Astrocyte (in vitro differentiated cells and primary cell): Measurements from ENCODE around the gene PET100. TPM values are rescaled to one million over a fixed set of nuclear protein-coding genes. Genes with fewer than 3 reads are reported as not detected.

Experiments
- DNase-seq: peaks from one replicate; pipeline ENCODE4 v3.0.0-alpha.2; 2010; ENCODE audit warnings: low read depth
- FAIRE-seq: peaks from 2 replicates; lab custom pipeline; 2011; peaks lifted over from hg19 to GRCh38; lab: Jason Lieb, UNC
- H2AFZ ChIP-seq: 2 replicates; pipeline ENCODE4 v1.6.0; 2012; ENCODE audit warnings: low read depth, low read length, inconsistent platforms
- H3K27ac ChIP-seq: 2 replicates; pipeline ENCODE4 v1.5.1; 2011; ENCODE audit warnings: low read depth, low read length, inconsistent platforms
- H3K27me3 ChIP-seq: 2 replicates; pipeline ENCODE4 v1.6.0; 2011; ENCODE audit warnings: low read length, inconsistent platforms; ENCODE audit not compliant: insufficient read depth
- H3K36me3 ChIP-seq: 2 replicates; pipeline ENCODE4 v1.5.1; 2011; ENCODE audit warnings: low read length, inconsistent platforms; ENCODE audit not compliant: insufficient read depth
- H3K4me1 ChIP-seq: 2 replicates; pipeline ENCODE4 v1.5.1; 2011; ENCODE audit warnings: low read length, inconsistent platforms; ENCODE audit not compliant: insufficient read depth
- H3K4me2 ChIP-seq: 2 replicates; pipeline ENCODE4 v1.6.0; 2012; ENCODE audit warnings: low read length, inconsistent platforms
- H3K4me3 ChIP-seq: 2 replicates; pipeline ENCODE4 v1.5.1; 2011; ENCODE audit warnings: low read depth, mild to moderate bottlenecking, low read length, inconsistent platforms; ENCODE audit not compliant: insufficient read depth
- H3K79me2 ChIP-seq: 2 replicates; pipeline ENCODE4 v1.6.0; 2012; ENCODE audit warnings: mild to moderate bottlenecking, low read length, inconsistent platforms; ENCODE audit not compliant: insufficient read depth
- H3K9ac ChIP-seq: 2 replicates; pipeline ENCODE4 v1.6.0; 2012; ENCODE audit warnings: mild to moderate bottlenecking, low read length, inconsistent platforms
- H3K9me3 ChIP-seq: 2 replicates; pipeline ENCODE4 v1.5.1; 2012; ENCODE audit warnings: low read depth, mild to moderate bottlenecking, low read length, inconsistent platforms; ENCODE audit not compliant: insufficient read depth
- H4K20me1 ChIP-seq: 2 replicates; pipeline ENCODE4 v1.6.0; 2012; ENCODE audit warnings: low read length, inconsistent platforms; ENCODE audit not compliant: insufficient read depth
- H3K27ac Mint-ChIP-seq: one replicate; pipeline ENCODE4 v1.8.0; 2021; ENCODE audit warnings: mild to moderate bottlenecking, mixed read lengths; ENCODE audit not compliant: unreplicated experiment
- H3K27me3 Mint-ChIP-seq: one replicate; pipeline ENCODE4 v1.8.0; 2021; ENCODE audit warnings: low read depth, mixed read lengths; ENCODE audit not compliant: unreplicated experiment
- H3K36me3 Mint-ChIP-seq: one replicate; pipeline ENCODE4 v1.8.0; 2021; ENCODE audit warnings: low read depth, mixed read lengths; ENCODE audit not compliant: unreplicated experiment
- H3K4me1 Mint-ChIP-seq: one replicate; pipeline ENCODE4 v1.8.0; 2021; ENCODE audit warnings: low read depth, mixed read lengths; ENCODE audit not compliant: unreplicated experiment
- H3K4me3 Mint-ChIP-seq: one replicate; pipeline ENCODE4 v1.8.0; 2021; ENCODE audit warnings: mild to moderate bottlenecking, moderate library complexity, mixed read lengths; ENCODE audit not compliant: unreplicated experiment
- H3K9me3 Mint-ChIP-seq: one replicate; pipeline ENCODE4 v1.8.0; 2021; ENCODE audit warnings: mild to moderate bottlenecking, mixed read lengths; ENCODE audit not compliant: unreplicated experiment
- EZH2 ChIP-seq: IDR thresholded peaks from 2 replicates; pipeline ENCODE4 v1.6.1; 2012; ENCODE audit warnings: mild to moderate bottlenecking, low read length, inconsistent platforms; ENCODE audit not compliant: insufficient read depth
- total RNA-seq: library from RNA; stranded (reverse); gene quantifications from 2 replicates; pipeline ENCODE4 v1.2.1, GENCODE V29; 2021
- TF ChIP-seq, protein P1 (sequence below): IDR thresholded peaks from 2 replicates; pipeline ENCODE4 v1.5.1; 2011; ENCODE audit warnings: low read depth, mild to moderate bottlenecking, inconsistent platforms, low read length, moderate library complexity; ENCODE audit not compliant: insufficient read depth

PET100 gene
- total RNA-seq, 1 donor from 2014 or later: 95.8 TPM

DNA sequence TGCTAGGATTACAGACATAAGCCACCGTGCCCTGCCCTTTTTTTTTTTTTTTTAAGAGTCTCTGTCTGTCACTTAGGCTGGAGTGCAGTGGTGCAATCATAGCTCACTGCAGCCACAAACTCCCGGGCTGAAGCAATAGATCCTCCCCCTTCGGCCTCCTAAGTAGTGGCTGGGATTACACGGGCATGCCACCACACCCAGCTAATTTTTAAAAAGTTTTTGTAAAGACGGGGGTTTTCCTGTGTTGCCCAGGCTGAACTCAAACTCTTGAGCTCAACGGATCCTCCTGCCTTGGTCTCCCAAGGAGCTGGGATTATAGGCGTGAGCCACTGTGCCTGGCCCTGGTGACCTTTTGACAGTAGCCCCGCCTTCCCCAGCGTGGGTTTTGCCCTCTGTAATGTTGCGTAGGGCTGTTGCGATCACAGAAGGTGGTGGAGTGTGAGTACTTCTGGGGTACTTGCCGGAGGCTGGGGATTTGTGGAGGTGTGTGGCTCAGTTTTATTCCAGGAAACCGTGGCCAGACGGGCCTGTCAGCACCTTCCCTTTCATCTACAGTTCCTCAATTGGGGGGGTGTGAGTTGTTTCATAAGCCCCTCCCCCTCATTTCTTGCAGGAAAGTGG, 27.6 kb downstream of the PET100 start:
- no peak for DNase-seq
- no peaks in the 10 kb centered on the region for H3K9me3 Mint-ChIP-seq
- H3K27me3 ChIP-seq: peaks cover 2% of the 10 kb centered on the region
- FAIRE-seq: no peak
- no peak overlapping the region for H3K4me2 ChIP-seq
- H3K36me3 Mint-ChIP-seq: no peaks in the 10 kb centered on the region
- H3K9me3 ChIP-seq: no peaks in the 10 kb centered on the region
- TF ChIP-seq EZH2: no peak
- TF ChIP-seq, protein P1, sequence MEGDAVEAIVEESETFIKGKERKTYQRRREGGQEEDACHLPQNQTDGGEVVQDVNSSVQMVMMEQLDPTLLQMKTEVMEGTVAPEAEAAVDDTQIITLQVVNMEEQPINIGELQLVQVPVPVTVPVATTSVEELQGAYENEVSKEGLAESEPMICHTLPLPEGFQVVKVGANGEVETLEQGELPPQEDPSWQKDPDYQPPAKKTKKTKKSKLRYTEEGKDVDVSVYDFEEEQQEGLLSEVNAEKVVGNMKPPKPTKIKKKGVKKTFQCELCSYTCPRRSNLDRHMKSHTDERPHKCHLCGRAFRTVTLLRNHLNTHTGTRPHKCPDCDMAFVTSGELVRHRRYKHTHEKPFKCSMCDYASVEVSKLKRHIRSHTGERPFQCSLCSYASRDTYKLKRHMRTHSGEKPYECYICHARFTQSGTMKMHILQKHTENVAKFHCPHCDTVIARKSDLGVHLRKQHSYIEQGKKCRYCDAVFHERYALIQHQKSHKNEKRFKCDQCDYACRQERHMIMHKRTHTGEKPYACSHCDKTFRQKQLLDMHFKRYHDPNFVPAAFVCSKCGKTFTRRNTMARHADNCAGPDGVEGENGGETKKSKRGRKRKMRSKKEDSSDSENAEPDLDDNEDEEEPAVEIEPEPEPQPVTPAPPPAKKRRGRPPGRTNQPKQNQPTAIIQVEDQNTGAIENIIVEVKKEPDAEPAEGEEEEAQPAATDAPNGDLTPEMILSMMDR: no peak
- no peaks in the 10 kb centered on the region for H3K4me1 Mint-ChIP-seq
- no peaks in the 10 kb centered on the region for H3K36me3 ChIP-seq
- H3K9ac ChIP-seq: no peak overlapping the region
- H3K27ac Mint-ChIP-seq: no peak overlapping the region
- no peak overlapping the region for H2AFZ ChIP-seq
- no peak overlapping the region for H3K4me3 Mint-ChIP-seq
- H3K27me3 Mint-ChIP-seq: peaks cover 49% of the 10 kb centered on the region
- no peak overlapping the region for H3K4me3 ChIP-seq
- no peaks in the 10 kb centered on the region for H3K79me2 ChIP-seq
- H3K4me1 ChIP-seq: no peaks in the 10 kb centered on the region
- H3K27ac ChIP-seq: no peak overlapping the region
- H4K20me1 ChIP-seq: no peaks in the 10 kb centered on the region

DNA sequence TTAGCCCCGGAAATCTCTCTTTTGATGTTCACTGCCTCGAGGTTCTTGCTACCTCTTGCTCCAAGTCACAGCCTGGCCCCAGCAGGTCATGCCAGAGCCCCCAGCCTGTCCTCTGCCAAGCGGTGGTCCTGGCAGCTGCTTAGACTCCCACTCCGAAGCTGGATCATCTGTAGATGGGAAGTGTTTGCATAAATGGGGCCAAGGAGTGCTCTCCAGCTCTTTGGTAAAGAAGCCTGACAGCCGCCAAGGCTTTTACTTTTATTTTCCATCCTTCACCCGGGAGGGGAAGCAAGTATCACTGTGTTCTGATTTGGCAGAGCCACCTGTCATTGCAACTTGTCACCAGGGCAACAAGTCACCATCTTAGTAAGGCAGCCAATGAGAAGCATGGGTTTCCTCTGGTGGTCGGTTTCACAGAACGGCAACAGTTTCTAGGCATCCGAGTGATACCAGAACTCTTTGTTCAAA, 28.7 kb downstream of the PET100 start:
- Mint-ChIP-seq H3K36me3 (no peaks in the 10 kb centered on the region), H3K27me3 (peaks cover 43% of the 10 kb centered on the region), H3K4me3 (no peak overlapping the region), H3K9me3 (no peaks in the 10 kb centered on the region), H3K27ac (no peak overlapping the region), H3K4me1 (no peaks in the 10 kb centered on the region)
- Histone ChIP-seq H3K9ac (no peak overlapping the region), H2AFZ (no peak overlapping the region), H3K9me3 (no peaks in the 10 kb centered on the region), H3K4me3 (no peak overlapping the region), H3K79me2 (no peaks in the 10 kb centered on the region), H3K36me3 (no peaks in the 10 kb centered on the region), H3K4me1 (no peaks in the 10 kb centered on the region), H4K20me1 (no peaks in the 10 kb centered on the region), H3K4me2 (no peak overlapping the region), H3K27ac (no peak overlapping the region), H3K27me3 (peaks cover 2% of the 10 kb centered on the region)
- no peak for DNase-seq
- TF ChIP-seq, protein P1: no peak
- no peak for TF ChIP-seq EZH2
- FAIRE-seq: no peak
